RPMI8226 (cell line): ENCODE data around the gene UPF1.
"Not testable (repeated sequence)": the region's sequence is repeated elsewhere in the genome, so short reads cannot be mapped to it uniquely, and the experiment has no call there.

Source experiments
- DNase-seq: peaks from one replicate; pipeline ENCODE4 v3.0.0-alpha.2; 2015

The UPF1 gene

DNA sequence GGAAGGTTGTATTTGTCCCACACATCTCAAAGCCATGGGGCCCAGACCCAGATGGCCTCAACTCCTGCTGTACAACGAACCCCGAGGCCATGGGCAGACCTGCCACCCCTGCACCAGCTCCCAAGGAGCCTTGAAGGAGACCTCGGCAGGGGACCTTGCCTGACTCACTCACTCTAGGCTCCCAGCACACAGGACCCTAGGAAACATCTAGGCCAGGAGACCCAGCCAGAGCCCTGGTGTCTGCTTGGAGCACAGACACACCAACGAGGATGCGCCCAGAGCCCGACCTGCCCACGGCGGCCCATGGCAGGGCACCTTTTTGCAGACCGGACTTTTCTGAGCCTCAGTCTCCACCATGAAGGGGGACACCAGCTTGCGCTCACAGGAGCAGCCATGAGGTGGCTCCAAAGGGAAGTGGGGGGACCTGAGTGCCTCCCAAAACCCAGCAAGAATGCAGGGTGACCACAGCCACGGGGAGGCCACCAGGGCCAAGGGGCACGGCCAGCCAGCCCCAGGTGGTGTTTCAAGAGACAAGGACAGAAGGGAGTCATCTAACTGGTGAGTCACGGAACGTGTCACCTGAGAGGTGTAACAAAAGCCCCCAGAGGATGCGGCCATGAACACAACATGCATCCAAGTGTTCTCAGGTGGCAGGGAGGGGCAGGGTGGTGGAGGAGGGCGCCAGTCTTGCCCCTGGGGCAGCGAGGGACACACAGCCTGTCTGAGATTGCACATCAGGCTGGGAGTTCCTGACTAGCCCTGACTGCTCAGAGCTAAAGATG is 69.1 kb downstream of the UPF1 start:
- DNase-seq = no peak

GRCh38 chr19:18901491-18901890 is 69.7 kb downstream of the UPF1 start:
- no peak for DNase-seq

- not testable (repeated sequence) for DNase-seq
Observed at GRCh38 chr19:18902519-18902918, 70.8 kb downstream of the UPF1 start.

GRCh38 chr19:18903156-18904037 is 71.6 kb downstream of the UPF1 start:
- DNase-seq = no peak

- no peak for DNase-seq
Observed at GRCh38 chr19:18904334-18905057, 72.7 kb downstream of the UPF1 start.

GRCh38 chr19:18905058-18905456 is 73.3 kb downstream of the UPF1 start:
- DNase-seq = no peak

DNA sequence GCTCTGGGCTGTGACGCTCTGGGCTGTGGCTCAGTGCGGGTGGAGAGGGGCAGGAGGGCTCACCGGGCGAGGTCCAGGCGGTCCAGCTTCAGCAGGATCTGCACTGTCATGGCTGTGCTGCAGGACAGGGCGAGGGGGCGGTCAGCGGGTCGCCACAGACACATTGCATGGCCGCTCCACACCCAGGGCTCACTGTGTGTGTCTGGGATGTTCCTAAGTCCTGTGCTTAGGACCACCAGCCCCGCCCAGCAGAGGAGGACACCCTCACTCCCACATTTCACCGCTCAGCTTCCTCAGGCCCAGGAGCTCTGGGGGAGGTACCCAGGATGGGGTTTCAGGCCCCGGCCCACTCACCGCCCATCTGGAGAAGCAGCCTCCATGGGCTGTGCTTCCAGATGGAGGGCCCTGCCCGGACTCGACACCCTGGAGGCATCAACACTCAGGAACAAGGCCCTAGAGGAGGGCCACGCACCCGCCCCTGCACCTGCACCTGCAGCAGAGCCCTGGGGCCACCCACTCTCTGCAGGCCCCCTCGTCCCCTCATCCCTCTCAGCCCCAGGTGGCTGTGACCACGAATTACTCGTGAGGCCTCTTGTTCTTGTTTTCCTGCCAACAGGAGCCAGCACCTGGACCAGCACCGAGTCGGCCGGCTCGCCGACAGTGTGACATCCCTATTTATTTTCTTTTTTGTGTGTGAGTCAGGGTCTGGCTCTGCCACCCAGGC is 73.9 kb downstream of the UPF1 start:
- DNase-seq = no peak

DNA sequence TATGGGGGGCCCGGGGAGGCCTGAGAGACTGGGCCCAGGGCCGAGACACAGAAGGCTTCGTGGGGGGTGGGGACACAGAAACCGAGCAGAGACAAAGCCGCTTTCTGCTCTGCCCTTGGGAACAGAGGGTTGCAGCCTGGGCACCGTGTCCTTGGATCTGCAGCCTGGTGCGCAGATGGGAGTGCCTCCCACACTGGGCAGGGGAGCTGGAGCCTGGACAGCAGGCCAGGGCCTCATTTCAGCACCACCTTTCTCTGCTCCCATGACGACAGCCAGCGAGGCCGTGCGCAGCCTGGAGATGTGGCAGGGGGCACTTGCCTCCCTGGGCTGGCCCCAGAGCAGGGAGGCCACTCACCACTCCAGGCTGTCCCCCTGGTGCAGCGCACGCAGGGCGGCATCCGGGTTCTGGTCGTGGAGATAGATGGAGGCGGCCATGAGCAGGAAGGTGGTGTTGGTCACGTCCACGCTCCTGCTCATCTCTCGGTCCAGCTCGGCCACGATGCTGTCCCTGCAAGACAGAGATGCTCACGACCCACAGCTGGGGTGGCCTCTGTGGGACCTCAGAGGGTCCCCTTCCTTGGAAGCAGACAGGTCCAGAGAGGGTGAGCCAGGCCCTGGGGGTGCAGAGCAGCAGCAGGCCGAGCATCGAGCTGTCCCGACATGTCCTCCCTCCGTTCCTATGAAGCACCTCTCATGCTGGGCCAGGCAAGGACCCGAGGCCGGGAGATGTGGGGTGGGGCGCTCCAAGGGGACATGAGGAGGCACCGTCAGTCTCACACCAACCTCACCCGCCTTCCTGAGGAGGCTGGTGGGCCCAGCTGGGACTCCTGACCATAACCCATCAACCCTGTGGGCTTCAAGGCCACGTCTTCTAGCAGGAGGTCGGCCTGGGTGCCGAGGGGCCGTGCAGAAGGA is 75.1 kb downstream of the UPF1 start:
- no peak for DNase-seq

GRCh38 chr19:18908917-18909619 is 77.3 kb downstream of the UPF1 start:
- DNase-seq = no peak

- no peak for DNase-seq
Observed at GRCh38 chr19:18910010-18910409, 78.3 kb downstream of the UPF1 start.

DNA sequence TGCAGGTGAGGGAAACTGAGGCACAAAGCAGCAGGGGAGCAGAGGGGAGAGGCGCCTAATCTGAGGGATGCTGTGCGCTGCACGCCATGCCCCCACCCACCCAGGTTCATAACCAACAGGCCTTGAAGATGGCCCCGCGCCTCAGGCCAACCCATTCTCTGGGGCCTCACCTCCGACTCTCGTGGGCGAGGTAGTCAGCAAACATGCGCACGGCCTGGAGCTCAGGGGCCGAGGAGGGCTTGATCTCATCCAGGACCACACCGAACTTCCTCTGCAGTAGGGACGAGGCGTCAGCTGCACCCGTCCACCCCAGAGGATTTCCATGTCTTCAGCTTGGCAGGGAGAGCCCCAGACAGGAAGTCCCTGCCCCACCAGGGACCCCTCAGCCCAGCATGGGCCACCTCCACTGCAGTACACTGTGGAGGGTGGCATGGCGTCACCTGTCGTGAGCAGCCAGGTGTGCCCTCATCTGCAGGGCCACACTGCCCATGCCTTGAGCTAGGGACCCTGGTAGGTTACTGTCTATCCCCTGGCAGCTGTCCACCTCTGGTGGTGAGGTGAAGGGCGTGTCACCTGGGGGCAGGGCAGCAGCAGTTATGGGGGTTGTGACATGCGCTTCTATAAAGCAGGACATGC is 79.2 kb downstream of the UPF1 start:
- no peak for DNase-seq

- DNase-seq = no peak
Observed at GRCh38 chr19:18912933-18913332, 81.2 kb downstream of the UPF1 start.

GRCh38 chr19:18913466-18913865 is 81.7 kb downstream of the UPF1 start:
- no peak for DNase-seq

DNA sequence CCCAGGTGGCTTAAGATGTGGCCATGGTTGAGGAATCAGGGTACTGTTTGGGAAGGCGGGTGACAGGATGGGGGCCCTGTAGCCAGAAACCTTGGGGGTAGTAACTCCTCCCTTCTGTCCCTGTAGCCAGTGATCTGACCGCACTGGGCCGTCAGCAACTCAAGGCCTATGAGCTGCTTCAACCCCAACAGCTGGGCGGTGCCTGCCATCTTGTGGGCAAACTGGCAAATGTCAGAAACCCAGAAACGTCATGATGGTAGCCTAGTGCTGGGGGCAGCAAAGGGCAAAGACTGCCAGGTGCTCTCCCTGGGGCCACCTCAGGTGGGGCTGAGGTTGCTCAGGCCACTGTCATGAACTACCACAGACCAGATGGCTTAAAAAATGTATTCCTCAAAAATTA is 83.9 kb downstream of the UPF1 start:
- DNase-seq = peak; percentile 66

- not testable (repeated sequence) for DNase-seq
Observed at GRCh38 chr19:18917593-18917992, 85.8 kb downstream of the UPF1 start.
